ENCODE results near the gene SCLT1. TPM values are rescaled to one million over a fixed set of nuclear protein-coding genes. Genes with fewer than 3 reads are reported as not detected.

The SCLT1 gene
- total RNA-seq, 4 donors from 2014 or later: 12.9 to 28.6 (median 20.8) TPM

DNA sequence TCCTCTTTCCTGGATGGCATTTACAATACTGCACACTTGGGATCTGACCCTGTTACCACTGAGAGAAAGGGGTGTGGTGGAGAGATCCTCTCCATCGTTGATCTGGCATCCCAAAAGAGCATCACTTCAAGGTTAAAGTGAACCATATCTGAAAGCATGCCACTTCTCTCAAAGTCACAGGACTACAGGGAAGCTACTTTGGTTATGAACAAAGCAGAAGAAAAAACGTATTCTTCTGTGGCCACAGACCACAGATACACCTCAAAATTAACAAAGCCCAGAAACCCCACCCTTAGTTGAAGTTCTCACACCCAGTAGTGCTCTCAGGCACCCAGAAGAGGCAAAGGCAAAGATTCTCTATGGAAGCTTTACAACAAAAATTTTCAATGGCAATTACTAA lies 175.6 kb downstream of the SCLT1 start:
- no peak overlapping the region for H3K4me3 ChIP-seq (replicated peaks in 1 of 3)
- intact Hi-C loops (cut with DNase I): no loop called here

DNA sequence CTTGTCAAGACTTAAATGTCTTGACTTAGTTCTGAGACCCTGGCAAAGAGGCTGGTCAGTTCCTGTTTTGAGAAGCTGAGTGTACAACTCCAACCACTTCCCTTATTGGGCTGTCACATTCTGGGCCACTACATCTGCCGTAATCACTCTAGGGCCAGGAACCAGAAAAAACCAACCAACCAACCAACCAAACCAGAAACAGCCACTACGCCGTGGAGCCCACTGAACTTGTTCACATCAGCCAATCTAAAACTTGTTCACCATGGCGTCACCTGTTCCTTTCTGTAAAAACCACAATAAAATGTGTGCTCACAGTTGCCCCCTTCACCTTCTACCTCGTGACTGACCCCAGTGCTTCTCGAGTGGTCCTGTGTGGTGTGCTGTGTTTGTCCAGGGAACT lies 176.5 kb downstream of the SCLT1 start:
- H3K27me3 ChIP-seq: no peaks in the 10 kb centered on the region
- DNase-seq: peak in 1 of 2 donors; percentile 3
- intact Hi-C loops (cut with DNase I): no loop called here
- TF ChIP-seq, protein P1, sequence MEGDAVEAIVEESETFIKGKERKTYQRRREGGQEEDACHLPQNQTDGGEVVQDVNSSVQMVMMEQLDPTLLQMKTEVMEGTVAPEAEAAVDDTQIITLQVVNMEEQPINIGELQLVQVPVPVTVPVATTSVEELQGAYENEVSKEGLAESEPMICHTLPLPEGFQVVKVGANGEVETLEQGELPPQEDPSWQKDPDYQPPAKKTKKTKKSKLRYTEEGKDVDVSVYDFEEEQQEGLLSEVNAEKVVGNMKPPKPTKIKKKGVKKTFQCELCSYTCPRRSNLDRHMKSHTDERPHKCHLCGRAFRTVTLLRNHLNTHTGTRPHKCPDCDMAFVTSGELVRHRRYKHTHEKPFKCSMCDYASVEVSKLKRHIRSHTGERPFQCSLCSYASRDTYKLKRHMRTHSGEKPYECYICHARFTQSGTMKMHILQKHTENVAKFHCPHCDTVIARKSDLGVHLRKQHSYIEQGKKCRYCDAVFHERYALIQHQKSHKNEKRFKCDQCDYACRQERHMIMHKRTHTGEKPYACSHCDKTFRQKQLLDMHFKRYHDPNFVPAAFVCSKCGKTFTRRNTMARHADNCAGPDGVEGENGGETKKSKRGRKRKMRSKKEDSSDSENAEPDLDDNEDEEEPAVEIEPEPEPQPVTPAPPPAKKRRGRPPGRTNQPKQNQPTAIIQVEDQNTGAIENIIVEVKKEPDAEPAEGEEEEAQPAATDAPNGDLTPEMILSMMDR (IDR thresholded peaks at IDR 0.05): no peak
- H3K9me3 ChIP-seq: no peaks in the 10 kb centered on the region
- 86 to 92% methylated on average over 6 of the region's 6 CpGs for WGBS, 2 donors
- no peaks in the 10 kb centered on the region for H3K4me1 ChIP-seq
- H3K36me3 ChIP-seq: no peaks in the 10 kb centered on the region
- no peak overlapping the region for H3K4me3 ChIP-seq (replicated peaks in 1 of 3)
- H3K27ac ChIP-seq: no peak overlapping the region

More for the DNA sequence above, 175.6 kb downstream of the SCLT1 start:
- DNase-seq: no peak
- H3K36me3 ChIP-seq: no peaks in the 10 kb centered on the region
- WGBS, 2 donors: 68 to 82% methylated on average over 2 of the region's 2 CpGs
- H3K4me1 ChIP-seq: no peaks in the 10 kb centered on the region
- TF ChIP-seq, protein P1 (IDR thresholded peaks at IDR 0.05): no peak
- TF ChIP-seq POLR2A (IDR thresholded peaks at IDR 0.05): no peak
- no peaks in the 10 kb centered on the region for H3K9me3 ChIP-seq
- no peak overlapping the region for H3K27ac ChIP-seq
- H3K27me3 ChIP-seq: no peaks in the 10 kb centered on the region

DNA sequence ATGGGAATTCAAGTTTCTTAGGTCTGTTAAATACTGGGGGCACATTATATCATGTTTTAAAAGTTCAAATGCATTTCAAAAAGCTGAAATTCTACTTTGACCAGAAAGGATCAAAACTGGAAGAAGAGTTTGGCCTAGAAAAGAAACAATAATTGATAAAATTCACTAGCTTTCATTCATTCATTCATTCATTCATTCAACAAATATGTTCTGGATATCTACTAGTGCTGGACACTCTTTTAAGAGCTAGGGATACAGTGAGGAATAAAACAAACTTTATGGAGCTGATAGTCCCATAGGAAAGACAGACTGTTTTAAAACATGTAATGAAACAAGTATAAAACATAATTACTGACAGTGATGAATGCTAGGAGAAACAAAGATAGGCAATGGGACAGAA lies 177.8 kb downstream of the SCLT1 start:
- H3K4me3 ChIP-seq (replicated peaks in 1 of 3): no peak overlapping the region
- no peaks in the 10 kb centered on the region for H3K9me3 ChIP-seq

DNA sequence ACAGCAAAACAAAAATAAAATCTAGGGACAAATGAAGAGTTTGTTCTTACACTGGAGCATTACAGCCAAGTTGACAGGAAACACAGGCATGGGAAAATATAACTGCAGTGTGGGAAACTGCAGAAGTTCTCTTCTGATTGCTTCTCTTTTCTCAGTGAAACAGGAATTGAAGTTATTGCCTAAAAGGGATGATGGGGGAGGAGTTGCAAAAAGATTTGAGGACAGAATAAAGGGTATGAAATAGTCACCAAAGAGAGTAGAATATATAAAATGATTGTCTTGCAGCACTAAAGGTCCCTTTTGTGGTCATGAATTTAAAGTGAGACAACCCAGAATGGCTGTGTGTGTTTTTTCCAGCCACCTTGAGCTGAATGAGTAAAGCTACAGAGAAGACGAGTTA lies 180.1 kb downstream of the SCLT1 start:
- no peak overlapping the region for H3K27ac ChIP-seq
- TF ChIP-seq, protein P1 (IDR thresholded peaks at IDR 0.05): no peak
- TF ChIP-seq POLR2A (IDR thresholded peaks at IDR 0.05): no peak
- no peaks in the 10 kb centered on the region for H3K36me3 ChIP-seq
- no peaks in the 10 kb centered on the region for H3K4me1 ChIP-seq
- H3K4me3 ChIP-seq (replicated peaks in 1 of 3): no peak overlapping the region
- no peaks in the 10 kb centered on the region for H3K9me3 ChIP-seq
- no peak for DNase-seq
- no peaks in the 10 kb centered on the region for H3K27me3 ChIP-seq
- intact Hi-C loops (cut with DNase I): no loop called here
- 71 to 75% methylated on average over 1 of the region's 1 CpG for WGBS, 2 donors

More for the DNA sequence above, 177.8 kb downstream of the SCLT1 start:
- H3K27me3 ChIP-seq: no peaks in the 10 kb centered on the region
- intact Hi-C loops (cut with DNase I): no loop called here
- H3K4me1 ChIP-seq: no peaks in the 10 kb centered on the region
- no peak overlapping the region for H3K27ac ChIP-seq
- H3K36me3 ChIP-seq: no peaks in the 10 kb centered on the region
- no peak for DNase-seq
- TF ChIP-seq, protein P1 (IDR thresholded peaks at IDR 0.05): no peak
- no peak for TF ChIP-seq POLR2A (IDR thresholded peaks at IDR 0.05)

DNA sequence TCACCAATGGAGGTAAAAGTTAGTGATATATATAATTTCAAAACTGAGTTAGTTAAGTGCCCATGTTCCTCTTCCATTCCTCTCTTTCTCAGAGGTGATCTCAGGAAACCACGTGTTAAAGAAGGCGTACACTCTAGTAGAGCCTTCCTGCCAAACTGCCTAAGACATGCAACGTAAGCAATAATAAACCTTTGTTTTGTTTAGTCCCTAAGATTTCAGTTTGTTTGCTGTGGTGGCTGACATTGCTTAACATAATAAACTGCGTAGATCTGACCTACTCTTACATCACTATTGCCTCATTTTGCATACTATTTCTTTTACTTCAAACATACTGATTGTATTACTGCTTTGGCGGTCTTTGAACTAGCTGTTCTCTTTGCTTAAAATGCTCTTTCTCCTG lies 184.6 kb downstream of the SCLT1 start:
- intact Hi-C loops (cut with DNase I): no loop called here
- DNase-seq: no peak
- TF ChIP-seq POLR2A (IDR thresholded peaks at IDR 0.05): no peak
- TF ChIP-seq, protein P1 (IDR thresholded peaks at IDR 0.05): no peak
- Histone ChIP-seq H3K9me3 (no peaks in the 10 kb centered on the region), H3K36me3 (no peaks in the 10 kb centered on the region), H3K27ac (no peak overlapping the region), H3K4me1 (no peaks in the 10 kb centered on the region), H3K4me3 (replicated peaks in 1 of 3) (no peak overlapping the region), H3K27me3 (no peaks in the 10 kb centered on the region)
- WGBS, 2 donors: 81 to 86% methylated on average over 5 of the region's 5 CpGs

Measured in thyroid gland (tissue), 4 donors.